ENCODE data around the gene IRF2.
"Not testable (repeated sequence)": the region's sequence is repeated elsewhere in the genome, so short reads cannot be mapped to it uniquely, and the experiment has no call there.

IRF2 gene

GRCh38 chr4:184386271-184386781, 88.0 kb downstream of the IRF2 start:
- FAIRE-seq, result no peak

- no peak for FAIRE-seq
These were observed 88.6 kb downstream of the IRF2 start for GRCh38 chr4:184385705-184386141.

GRCh38 chr4:184384810-184385557, 89.4 kb downstream of the IRF2 start:
- FAIRE-seq, result no peak

GRCh38 chr4:184384056-184384809, 90.1 kb downstream of the IRF2 start:
- no peak for FAIRE-seq

GRCh38 chr4:184383497-184384055, 90.8 kb downstream of the IRF2 start:
- no peak for FAIRE-seq

GRCh38 chr4:184382189-184382846, 92.0 kb downstream of the IRF2 start:
- FAIRE-seq, result no peak

GRCh38 chr4:184380707-184381106, 93.6 kb downstream of the IRF2 start:
- FAIRE-seq, result no peak

- FAIRE-seq, result not testable (repeated sequence)
These were observed 94.1 kb downstream of the IRF2 start for GRCh38 chr4:184380214-184380613.

- FAIRE-seq, result no peak
These were observed 97.4 kb downstream of the IRF2 start for GRCh38 chr4:184376923-184377322.

- no peak for FAIRE-seq
These were observed 98.1 kb downstream of the IRF2 start for GRCh38 chr4:184376126-184376838.

GRCh38 chr4:184375623-184376022, 98.7 kb downstream of the IRF2 start:
- not testable (repeated sequence) for FAIRE-seq

- FAIRE-seq, result no peak
These were observed 99.3 kb downstream of the IRF2 start for GRCh38 chr4:184375027-184375426.

- FAIRE-seq, result no peak
These were observed 100.4 kb downstream of the IRF2 start for GRCh38 chr4:184373886-184374405.

GRCh38 chr4:184371390-184371787, 103.0 kb downstream of the IRF2 start:
- FAIRE-seq, result no peak

- no peak for FAIRE-seq
These were observed 103.5 kb downstream of the IRF2 start for GRCh38 chr4:184370711-184371389.

GRCh38 chr4:184369871-184370270, 104.5 kb downstream of the IRF2 start:
- FAIRE-seq, result no peak

- FAIRE-seq, result no peak
These were observed 105.6 kb downstream of the IRF2 start for GRCh38 chr4:184368731-184369130.

- FAIRE-seq, result no peak
These were observed 106.1 kb downstream of the IRF2 start for GRCh38 chr4:184368290-184368689.

- FAIRE-seq, result no peak
These were observed 110.0 kb downstream of the IRF2 start for GRCh38 chr4:184364100-184364921.

- no peak for FAIRE-seq
These were observed 111.1 kb downstream of the IRF2 start for GRCh38 chr4:184363258-184363657.

GRCh38 chr4:184362396-184362795, 112.0 kb downstream of the IRF2 start:
- FAIRE-seq, result no peak

Measured in endometrium (tissue), 2 donors.